Activated CD4-positive, alpha-beta T cell treated with anti-CD3 and anti-CD28 coated beads, Interleukin-2, amount 50 U/mL, for 48 hours (primary cell): ENCODE data around the gene TSPAN16.
"Not testable (repeated sequence)": the region's sequence is repeated elsewhere in the genome, so short reads cannot be mapped to it uniquely, and the experiment has no call there.

Experiments used
- DNase-seq, 2 experiments: peaks; one replicate each; pipeline ENCODE4 v3.0.0-alpha.2; 2020

Gene TSPAN16

DNA sequence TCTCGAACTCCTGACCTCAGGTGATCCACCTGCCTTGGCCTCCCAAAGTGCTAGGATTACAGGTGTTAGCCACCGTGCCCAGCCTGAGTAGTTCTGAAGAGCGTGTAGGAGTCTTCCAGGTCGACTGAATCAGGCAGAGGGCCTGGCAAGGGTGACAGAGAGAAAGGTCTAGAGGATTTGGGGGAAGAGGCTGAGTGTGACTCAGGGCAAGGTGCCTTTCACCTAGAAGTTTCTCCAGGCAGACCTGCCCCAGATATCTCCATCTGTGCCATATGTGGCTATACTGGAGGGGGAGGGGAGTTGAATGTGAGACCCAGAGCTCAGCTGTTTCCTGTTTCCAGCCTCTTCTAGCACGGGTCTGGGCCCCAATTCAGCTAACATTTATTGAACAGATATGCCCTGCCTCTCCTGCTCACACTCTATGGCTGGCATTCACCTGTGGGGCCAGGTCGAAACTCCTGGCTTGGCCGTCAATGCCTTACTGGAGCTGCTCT lies 51.6 kb downstream of the TSPAN16 start:
- DNase-seq: no peak

DNA sequence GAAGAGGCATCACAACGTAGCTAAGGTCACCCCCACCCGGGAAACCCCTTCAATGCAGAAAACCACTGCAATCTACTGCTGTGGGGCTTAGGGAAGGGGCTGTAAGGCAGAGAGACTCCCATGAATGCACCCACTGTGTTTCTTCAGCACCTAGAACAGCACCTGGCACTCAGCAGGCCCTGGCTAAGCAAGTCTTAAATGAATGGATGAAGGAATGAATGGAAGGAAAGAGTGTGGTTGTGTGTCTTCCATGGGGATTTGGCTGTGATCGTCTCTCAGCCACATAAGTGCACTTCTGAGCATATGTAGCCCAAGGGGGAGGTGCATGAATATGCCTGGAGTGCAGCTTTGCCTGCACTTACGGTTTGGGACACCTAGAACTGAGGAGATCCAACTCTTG lies 53.2 kb downstream of the TSPAN16 start:
- no peak for DNase-seq

DNA sequence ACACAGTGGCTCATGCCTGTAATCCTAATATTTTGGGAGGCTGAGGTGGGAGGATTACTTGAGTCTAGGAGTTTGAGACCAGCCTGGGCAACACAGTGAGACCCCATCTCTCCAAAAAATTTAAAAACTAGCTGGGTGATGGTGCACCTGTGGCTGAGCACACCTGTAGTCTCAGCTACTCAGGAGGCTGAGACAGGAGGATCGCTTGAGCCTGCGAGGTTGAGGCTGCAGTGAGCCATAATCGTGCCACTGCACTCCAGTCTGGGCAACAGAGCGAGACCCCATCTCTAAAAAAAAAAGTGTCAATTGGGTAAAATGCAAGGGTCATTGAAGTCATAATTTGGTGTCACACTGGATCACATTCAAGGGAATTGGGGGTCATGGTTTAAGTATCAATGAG lies 58.1 kb downstream of the TSPAN16 start:
- not testable (repeated sequence) for DNase-seq

DNA sequence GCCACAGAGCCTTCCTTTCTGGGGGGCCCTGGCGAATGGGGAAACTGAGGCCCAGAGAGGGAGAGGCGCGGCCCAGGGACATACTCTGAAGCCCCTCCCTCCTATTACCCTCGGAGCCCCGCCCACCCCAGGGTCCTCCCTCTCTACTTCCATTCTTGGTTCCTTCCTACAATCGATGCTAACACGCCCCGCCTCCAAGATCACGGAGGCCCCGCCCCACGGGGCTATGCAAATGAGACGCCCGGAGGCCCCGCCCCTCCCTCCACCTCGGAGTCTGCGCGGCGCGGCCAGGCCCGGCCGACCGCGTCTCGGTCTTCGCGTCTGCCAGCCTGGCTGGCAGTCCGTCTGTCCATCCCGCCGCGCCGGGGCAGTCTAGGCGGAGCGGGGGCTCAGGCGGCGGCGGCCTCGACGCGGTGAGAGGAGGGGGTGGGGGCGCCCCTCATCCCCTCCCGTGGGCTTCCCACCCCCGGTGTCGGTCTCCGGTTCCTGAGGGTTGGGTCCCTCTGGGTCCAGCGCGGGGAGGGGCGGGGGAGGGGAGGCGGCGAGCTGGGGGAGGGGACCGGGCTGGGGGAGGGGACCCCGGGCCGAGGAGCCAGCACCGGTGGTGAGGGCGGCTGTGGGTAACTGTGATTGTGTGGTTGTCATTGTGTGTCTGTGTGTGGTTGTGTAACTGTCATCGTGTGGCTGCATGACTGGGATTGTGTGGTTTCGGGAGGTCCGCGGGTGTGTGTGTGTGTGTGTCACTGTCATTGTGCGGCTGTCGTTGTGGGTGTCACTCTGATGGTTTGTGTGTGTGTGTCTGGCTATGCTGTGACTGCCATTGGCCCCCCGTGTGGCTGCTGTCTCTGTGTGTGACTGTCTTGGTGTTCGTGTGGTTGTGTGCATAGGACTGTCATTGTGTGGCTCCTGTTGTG lies 59.5 kb downstream of the TSPAN16 start, which contains the start of gene PLPPR2:
TSS of gene PLPPR2 (plus strand) at position 273 of the 914 bp plus-strand sequence. CDS start 2,242 bp downstream, outside the sequence.
- peak; percentile 88 to 89 for DNase-seq

DNA sequence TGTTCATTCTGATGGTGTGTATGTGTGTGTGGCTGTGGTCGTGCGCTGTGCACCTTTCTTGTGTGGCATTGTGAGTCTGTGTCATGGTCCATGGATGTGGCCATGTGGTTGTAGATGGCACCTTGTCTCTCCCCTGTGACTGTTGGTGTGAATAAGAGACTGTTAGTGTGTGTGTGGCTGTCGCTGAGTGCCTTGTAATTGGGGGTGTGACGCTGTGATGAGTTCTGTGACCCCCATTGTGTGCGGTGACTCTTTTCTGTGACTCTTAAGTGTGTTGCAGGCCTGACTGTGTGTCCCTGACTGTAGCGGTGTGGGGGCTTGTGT lies 60.1 kb downstream of the TSPAN16 start:
- no peak for DNase-seq

DNA sequence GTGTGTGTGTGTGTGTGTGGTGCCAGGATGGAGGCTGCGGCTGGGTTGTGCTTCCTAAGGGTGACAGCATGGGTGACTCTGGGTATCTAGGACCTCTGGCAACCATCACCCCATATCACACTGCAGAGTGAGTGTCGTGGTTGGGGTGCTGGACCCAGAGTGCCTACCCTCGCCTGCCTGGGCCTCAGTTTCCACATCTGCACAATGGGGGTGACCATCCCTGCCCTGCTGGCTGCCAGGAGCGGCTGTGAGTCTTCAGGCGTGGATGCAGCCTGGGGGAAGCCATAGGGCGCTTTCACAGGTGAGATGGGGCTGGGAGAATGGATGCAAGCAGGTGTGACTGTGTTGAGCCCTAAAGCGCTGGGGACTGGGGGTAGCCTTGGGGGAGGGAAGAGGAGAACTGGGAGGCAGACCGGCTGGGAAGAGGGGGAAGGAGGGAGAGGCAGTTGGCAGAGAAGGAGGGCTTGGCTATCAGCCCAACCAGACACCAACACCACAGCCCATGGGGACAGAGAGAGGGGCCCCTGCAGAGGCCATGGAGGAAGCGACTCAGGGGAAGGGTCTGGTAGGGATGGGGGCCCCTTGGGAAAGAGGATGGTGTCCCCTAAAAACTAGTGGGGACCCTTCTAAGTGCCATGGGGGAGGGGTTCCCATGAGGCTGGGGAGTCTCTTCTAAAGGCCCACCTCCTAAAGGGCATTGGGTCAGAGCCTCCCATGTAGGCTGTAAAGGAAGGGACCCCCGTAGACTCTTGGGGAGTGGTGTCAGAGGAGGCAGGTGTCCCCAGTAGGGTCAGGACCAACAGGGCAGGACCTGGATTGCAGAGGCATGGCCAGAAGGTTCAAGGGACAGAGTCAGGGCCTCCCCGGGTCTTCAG lies 61.0 kb downstream of the TSPAN16 start:
- DNase-seq: no peak

DNA sequence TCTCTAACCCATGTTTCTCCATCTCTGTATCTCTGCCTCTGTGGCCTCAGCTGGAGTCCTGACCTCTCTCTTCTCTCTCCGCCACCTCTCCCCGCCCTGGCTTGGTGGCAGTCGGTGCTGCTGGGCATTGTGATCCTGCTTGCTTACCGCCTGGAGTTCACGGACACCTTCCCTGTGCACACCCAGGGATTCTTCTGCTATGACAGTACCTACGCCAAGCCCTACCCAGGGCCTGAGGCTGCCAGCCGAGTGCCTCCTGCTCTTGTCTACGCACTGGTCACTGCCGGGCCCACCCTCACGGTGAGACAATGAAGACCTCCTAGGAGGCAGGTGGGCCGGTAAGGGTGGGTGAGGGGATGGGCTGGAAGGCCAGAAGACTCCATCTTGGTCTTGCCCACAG lies 63.5 kb downstream of the TSPAN16 start:
- no peak for DNase-seq

DNA sequence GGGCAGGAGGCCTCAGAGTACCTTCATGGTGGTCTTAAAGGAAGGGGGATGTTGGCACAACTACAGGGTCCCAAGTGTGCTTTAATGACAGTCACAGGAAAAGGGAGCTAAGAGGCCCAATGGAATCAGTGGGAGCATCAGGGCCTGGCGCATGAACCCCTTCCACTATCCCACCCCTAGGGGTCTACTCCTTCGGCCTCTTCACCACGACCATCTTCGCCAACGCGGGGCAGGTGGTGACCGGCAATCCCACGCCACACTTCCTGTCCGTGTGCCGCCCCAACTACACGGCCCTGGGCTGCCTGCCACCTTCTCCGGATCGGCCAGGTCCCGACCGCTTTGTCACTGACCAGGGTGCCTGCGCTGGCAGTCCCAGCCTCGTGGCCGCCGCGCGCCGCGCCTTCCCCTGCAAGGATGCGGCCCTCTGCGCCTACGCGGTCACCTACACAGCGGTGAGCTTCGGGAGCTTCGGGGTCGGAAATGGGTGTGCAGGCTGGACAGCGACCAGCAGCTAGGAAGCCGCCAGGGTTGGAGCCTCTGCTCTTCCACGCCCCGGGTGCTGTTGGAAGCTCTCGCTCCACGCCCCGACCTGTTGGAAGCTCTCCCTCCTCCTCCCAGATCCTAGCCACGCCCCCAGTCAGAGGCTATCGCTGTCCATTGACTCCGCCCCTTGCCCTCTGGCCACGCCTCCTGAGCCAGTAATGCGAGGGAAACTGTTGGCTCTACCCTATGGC lies 65.2 kb downstream of the TSPAN16 start:
- DNase-seq: peak; percentile 32 to 50

DNA sequence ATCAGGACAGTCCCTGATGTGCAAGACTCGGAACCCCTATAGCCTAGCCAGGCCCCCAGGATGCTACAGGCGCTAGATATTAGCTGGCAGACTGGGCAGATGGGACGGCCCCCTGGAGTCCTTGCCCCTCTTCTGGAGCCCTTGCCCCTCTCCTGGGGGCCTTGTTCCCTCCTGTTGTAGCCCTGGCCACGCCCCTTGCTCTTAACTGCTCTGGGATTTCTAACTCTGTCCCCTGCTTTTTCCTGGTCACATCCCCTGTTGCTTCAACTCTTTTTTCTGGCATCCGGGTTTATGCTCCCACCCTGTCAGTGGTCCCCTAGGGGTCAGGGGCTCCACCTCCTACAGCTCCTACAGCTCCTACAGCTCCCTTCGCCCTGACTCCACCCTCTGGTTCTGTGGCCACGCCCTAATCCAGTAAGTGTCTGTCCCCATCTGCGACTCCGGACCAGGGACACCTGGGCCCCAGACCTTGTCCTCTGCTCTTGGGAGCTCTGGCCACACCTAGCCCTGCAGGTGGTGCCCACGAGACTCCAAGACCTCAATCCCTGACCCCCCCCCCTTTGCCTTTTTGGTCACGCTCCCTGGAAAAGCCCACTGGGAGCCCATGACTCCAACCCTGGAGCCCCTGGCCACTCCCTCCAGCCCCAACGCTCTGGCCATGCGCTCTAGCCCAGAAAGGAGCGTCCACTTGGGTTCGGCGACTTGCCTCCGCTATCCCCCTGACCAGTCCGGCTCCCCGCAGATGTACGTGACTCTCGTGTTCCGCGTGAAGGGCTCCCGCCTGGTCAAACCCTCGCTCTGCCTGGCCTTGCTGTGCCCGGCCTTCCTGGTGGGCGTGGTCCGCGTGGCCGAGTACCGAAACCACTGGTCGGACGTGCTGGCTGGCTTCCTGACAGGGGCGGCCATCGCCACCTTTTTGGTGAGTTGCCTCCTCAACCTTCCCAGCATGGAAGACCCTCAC lies 66.1 kb downstream of the TSPAN16 start:
- DNase-seq: no peak

DNA sequence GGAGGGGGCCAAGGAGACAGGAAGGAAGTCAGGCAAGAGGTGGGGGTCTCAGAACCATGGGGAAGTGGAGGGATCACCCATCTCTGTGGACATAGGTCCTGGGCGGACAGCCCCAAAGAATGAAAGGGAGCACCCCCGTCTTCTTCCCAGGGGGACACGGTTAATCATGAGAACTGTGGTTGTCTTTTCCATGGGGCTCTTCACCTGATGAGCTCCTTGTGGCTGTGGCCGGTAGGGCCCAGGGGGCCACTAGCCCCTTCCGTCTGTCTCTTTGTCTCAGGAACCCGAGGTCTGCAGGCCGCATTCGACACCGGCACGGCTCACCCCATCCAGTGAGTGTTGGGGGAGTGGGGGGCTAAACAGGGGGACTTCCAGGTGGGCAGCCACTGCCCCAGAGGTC lies 67.9 kb downstream of the TSPAN16 start:
- no peak for DNase-seq

DNA sequence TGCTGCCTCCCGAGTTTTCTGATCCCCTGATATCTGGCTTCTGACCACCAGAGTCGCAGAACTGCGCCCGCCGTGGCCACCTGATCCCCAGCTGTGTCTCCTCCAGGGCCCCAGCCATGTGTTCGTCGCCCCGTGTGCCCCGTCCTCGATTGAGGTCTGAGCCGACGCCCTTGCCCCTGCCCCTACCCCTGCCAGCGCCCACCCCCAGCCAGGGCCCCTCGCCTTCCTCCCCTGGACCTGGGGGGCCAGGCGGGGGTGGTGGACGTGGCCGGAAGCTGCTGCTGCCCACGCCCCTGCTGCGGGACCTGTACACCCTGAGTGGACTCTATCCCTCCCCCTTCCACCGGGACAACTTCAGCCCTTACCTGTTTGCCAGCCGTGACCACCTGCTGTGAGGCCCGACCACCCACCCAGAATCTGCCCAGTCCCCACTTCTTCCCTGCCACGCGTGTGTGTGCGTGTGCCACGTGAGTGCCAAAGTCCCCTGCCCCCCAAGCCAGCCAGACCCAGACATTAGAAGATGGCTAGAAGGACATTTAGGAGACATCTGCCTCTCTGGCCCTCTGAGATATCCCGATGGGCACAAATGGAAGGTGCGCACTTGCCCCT lies 68.4 kb downstream of the TSPAN16 start:
- no peak for DNase-seq

DNA sequence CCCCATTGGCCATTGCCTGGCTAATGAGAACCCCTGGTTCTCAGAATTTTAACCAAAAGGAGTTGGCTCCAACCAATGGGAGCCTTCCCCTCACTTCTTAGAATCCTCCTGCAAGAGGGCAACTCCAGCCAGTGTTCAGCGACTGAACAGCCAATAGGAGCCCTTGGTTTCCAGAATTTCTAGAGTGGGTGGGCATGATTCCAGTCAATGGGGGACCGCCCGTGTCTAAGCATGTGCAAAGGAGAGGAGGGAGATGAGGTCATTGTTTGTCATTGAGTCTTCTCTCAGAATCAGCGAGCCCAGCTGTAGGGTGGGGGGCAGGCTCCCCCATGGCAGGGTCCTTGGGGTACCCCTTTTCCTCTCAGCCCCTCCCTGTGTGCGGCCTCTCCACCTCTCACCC lies 69.0 kb downstream of the TSPAN16 start:
- DNase-seq: no peak
